A549 (cell line): ENCODE data around the gene TRIM2. TPM values are rescaled to one million over a fixed set of nuclear protein-coding genes. Genes with fewer than 3 reads are reported as not detected.

Experiments
- ATAC-seq, 2 experiments: fragments of 200-7000 bp in 1 of 2; fragments of >200 bp in 1 of 2; cut with Nextera tagmentation in 1 of 2; cut with Tn5 transposase in 1 of 2; 3 replicates each; pipeline versions ENCODE4 v1.8.0 to v1.9.1; 2018 to 2020; ENCODE audit warnings: mild to moderate bottlenecking in 1 of 2, moderate library complexity in 1 of 2
- CTCF ChIA-PET: fragments of 300-600 bp; sonication (Branson Sonifier 250); formaldehyde crosslinking; extraction: SDS; loops from one replicate; lab custom pipeline; 2021; ENCODE audit warnings: antibody characterized with exemption, inconsistent platforms; lab: Yijun Ruan, JAX
- POLR2A ChIA-PET: fragments of 350-600 bp; formaldehyde crosslinking; extraction: SDS; loops from one replicate; lab custom pipeline; 2021; ENCODE audit warnings: antibody characterized with exemption, inconsistent platforms; lab: Yijun Ruan, JAX
- DNase-seq, 2 experiments: peaks; one replicate each; pipeline versions ENCODE4 v3.0.0 to v3.0.0-alpha.2; 2011 to 2016; ENCODE audit warnings: low read depth in 1 of 2, low spot score in 1 of 2
- FAIRE-seq: peaks from 2 replicates; lab custom pipeline; 2011; peaks lifted over from hg19 to GRCh38; lab: Jason Lieb, UNC
- H3K27ac ChIP-seq, 2 experiments: fragments of >200 bp; sonication (Bioruptor Twin); formaldehyde crosslinking; 3 replicates each; pipeline ENCODE4 v1.5.1; 2016 to 2017
- H3K4me1 ChIP-seq: fragments of >200 bp; sonication (Bioruptor Twin); formaldehyde crosslinking; 3 replicates; pipeline ENCODE4 v1.6.1; 2016
- H3K4me2 ChIP-seq: fragments of >200 bp; sonication (Bioruptor Twin); formaldehyde crosslinking; 3 replicates; pipeline ENCODE4 v1.6.1; 2016
- H3K4me3 ChIP-seq: fragments of >200 bp; sonication (Bioruptor Twin); formaldehyde crosslinking; 3 replicates; pipeline ENCODE4 v1.5.1; 2016
- H3K9me3 ChIP-seq: fragments of >200 bp; sonication (Bioruptor Twin); formaldehyde crosslinking; 3 replicates; pipeline ENCODE4 v1.6.1; 2016
- CBX8 ChIP-seq: fragments of 200-600 bp; sonication (generic); IDR thresholded peaks from 2 replicates; pipeline ENCODE4 v1.6.1; 2016
- EP300 ChIP-seq, 2 experiments: fragments of >200 bp; sonication (Bioruptor Twin); formaldehyde crosslinking; IDR thresholded peaks; 2 replicates in 1 of 2; 3 replicates in 1 of 2; pipeline ENCODE4 v1.6.1; 2016 to 2017
- HEYL ChIP-seq: fragments of 250-450 bp; sonication (Bioruptor Pico); IDR thresholded peaks from 2 replicates; pipeline ENCODE4 v1.8.0; 2021; ENCODE audit warnings: mild to moderate bottlenecking, moderate library complexity
- HOXB13 ChIP-seq: fragments of 250-450 bp; sonication (Bioruptor Pico); IDR thresholded peaks from 2 replicates; pipeline ENCODE4 v1.5.0; 2020; ENCODE audit warnings: low read depth, mild to moderate bottlenecking, moderate library complexity
- JUNB ChIP-seq: fragments of >200 bp; sonication (Bioruptor Twin); formaldehyde crosslinking; IDR thresholded peaks from 2 replicates; pipeline ENCODE4 v1.6.1; 2016
- KDM1A ChIP-seq: fragments of 200-600 bp; sonication (generic); IDR thresholded peaks from 2 replicates; pipeline ENCODE4 v1.6.1; 2016; ENCODE audit warnings: low read depth, mild to moderate bottlenecking
- KDM5A ChIP-seq: fragments of 200-600 bp; sonication (generic); IDR thresholded peaks from 2 replicates; pipeline ENCODE4 v1.6.1; 2016; ENCODE audit warnings: antibody characterized with exemption, mild to moderate bottlenecking
- MAZ ChIP-seq: fragments of 150-350 bp; IDR thresholded peaks from 2 replicates; pipeline ENCODE4 v1.6.1; 2014; ENCODE audit warnings: antibody characterized with exemption, low read depth, low read length, borderline replicate concordance
- RARB ChIP-seq: fragments of 250-450 bp; sonication (Bioruptor Pico); IDR thresholded peaks from 2 replicates; pipeline ENCODE4 v1.8.0; 2021; ENCODE audit warnings: mild to moderate bottlenecking, moderate library complexity
- REST ChIP-seq: fragments of 200-600 bp; sonication (generic); IDR thresholded peaks from 2 replicates; pipeline ENCODE4 v1.6.1; 2016; ENCODE audit warnings: antibody characterized with exemption, mild to moderate bottlenecking, moderate library complexity
- RNF2 ChIP-seq: fragments of 200-600 bp; sonication (generic); IDR thresholded peaks from 2 replicates; pipeline ENCODE4 v1.6.1; 2016; ENCODE audit warnings: low read depth, mild to moderate bottlenecking, antibody characterized with exemption, moderate library complexity, borderline replicate concordance
- SMC3 ChIP-seq: fragments of >200 bp; sonication (Bioruptor Twin); formaldehyde crosslinking; IDR thresholded peaks from 3 replicates; pipeline ENCODE4 v1.6.1; 2018; ENCODE audit warnings: inconsistent platforms
- SREBF2 ChIP-seq: fragments of 450-650 bp; IDR thresholded peaks from 2 replicates; pipeline ENCODE4 v1.6.1; 2014; ENCODE audit warnings: mild to moderate bottlenecking, moderate library complexity
- ZC3H11A ChIP-seq: fragments of 450-650 bp; IDR thresholded peaks from 2 replicates; pipeline ENCODE4 v1.6.1; 2014; ENCODE audit warnings: antibody characterized with exemption, mild to moderate bottlenecking
- ZNF302 ChIP-seq: fragments of 250-450 bp; sonication (Bioruptor Pico); IDR thresholded peaks from 2 replicates; pipeline ENCODE4 v1.9.0; 2021; ENCODE audit warnings: inconsistent platforms, mild to moderate bottlenecking, moderate library complexity
- WGBS: methylation state at CpG from one replicate; pipeline ENCODE4 v1.1.6; 2017; ENCODE audit errors: missing lambda C conversion rate; 5-methylcytosine and 5-hydroxymethylcytosine counted together
- polyA plus RNA-seq, 4 experiments: library from polyadenylated mRNA; depleted of rRNA in 3 of 4; stranded (reverse); fragments of >200 nt; fragmentation: RNase III in 1 of 4; extraction: RNeasy Plus Mini Kit Qiagen cat#74134 plus additional on column Dnase treatment in 1 of 4; gene quantifications; 2 replicates in 3 of 4; 3 replicates in 1 of 4; pipeline ENCODE4 v1.2.3, GENCODE V29; 2011 to 2017
- TF ChIP-seq, protein P1 (sequence below): fragments of >200 bp; sonication (Bioruptor Twin); formaldehyde crosslinking; IDR thresholded peaks from 3 replicates; pipeline ENCODE4 v1.5.1; 2016
- TF ChIP-seq, protein P2 (sequence below): fragments of >200 bp; sonication (Bioruptor Twin); formaldehyde crosslinking; IDR thresholded peaks from 2 replicates; pipeline ENCODE4 v1.6.1; 2016
- TF ChIP-seq, protein P3 (sequence below): fragments of 250-450 bp; sonication (Bioruptor Pico); IDR thresholded peaks from 2 replicates; pipeline ENCODE4 v1.5.0; 2020; ENCODE audit warnings: low read depth, mild to moderate bottlenecking, moderate library complexity

TRIM2 gene
- polyA plus RNA-seq, 2 of the 4 experiments (the other 2 are of a cell fraction): 0.92 to 1.4 TPM

DNA sequence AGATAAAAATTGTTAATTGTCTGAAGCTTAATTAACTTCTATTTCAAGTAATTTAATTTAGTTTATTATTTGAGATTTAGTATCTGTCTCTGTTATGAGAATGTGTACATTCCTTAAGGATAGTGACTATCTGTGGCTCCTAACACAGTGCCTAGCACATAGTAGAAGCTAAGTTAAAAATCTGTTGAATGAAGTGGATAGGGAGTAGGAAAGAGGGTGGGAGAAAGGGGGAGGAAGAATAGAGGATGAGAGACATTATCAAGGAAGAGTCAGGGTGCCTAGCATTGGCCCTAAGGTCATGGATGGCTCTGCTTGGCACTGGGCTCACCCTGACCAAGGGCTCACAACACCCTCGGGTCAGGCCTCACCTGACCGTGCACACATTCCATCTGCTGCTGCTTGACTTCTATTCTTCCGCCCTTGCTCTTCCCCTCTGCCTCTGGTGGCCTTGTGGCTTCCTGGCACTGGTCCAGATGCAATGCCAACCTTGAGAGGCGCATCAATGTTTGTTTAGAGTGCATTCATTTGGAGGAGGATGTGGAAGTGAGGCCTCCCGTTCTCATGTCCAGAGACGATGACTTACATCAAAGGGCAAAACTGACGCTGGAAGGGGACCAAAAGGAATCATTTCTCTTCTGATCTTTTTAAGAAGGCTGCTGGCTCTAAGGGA is 42.3 kb downstream of the TRIM2 start:
- Histone ChIP-seq H3K27ac (no peak overlapping the region), H3K4me2 (no peak overlapping the region), H3K4me3 (no peak overlapping the region), H3K4me1 (peaks cover 15% of the 10 kb centered on the region; the same call in 2 of the 3 replicates), H3K9me3 (no peaks in the 10 kb centered on the region)
- TF ChIP-seq HOXB13 (CRISPR knock-in tag): no peak
- TF ChIP-seq SMC3: no peak
- TF ChIP-seq, protein P1, sequence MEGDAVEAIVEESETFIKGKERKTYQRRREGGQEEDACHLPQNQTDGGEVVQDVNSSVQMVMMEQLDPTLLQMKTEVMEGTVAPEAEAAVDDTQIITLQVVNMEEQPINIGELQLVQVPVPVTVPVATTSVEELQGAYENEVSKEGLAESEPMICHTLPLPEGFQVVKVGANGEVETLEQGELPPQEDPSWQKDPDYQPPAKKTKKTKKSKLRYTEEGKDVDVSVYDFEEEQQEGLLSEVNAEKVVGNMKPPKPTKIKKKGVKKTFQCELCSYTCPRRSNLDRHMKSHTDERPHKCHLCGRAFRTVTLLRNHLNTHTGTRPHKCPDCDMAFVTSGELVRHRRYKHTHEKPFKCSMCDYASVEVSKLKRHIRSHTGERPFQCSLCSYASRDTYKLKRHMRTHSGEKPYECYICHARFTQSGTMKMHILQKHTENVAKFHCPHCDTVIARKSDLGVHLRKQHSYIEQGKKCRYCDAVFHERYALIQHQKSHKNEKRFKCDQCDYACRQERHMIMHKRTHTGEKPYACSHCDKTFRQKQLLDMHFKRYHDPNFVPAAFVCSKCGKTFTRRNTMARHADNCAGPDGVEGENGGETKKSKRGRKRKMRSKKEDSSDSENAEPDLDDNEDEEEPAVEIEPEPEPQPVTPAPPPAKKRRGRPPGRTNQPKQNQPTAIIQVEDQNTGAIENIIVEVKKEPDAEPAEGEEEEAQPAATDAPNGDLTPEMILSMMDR: no peak
- no peak for TF ChIP-seq SREBF2
- TF ChIP-seq KDM5A: no peak
- TF ChIP-seq, protein P2, sequence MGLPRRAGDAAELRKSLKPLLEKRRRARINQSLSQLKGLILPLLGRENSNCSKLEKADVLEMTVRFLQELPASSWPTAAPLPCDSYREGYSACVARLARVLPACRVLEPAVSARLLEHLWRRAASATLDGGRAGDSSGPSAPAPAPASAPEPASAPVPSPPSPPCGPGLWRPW: no peak
- POLR2A ChIA-PET: no interaction called here
- WGBS: 60% methylated on average over 7 of the region's 7 CpGs
- CTCF ChIA-PET: no interaction called here
- ATAC-seq (no peak), DNase-seq (no peak), FAIRE-seq (no peak)

GRCh38 chr4:153247116-153247490 is 42.9 kb downstream of the TRIM2 start:
- DNase-seq (no peak), ATAC-seq (no peak), FAIRE-seq (no peak)
- no peaks in the 10 kb centered on the region for H3K9me3 ChIP-seq
- ChIA-PET CTCF (no interaction called here), POLR2A (no interaction called here)
- no peak overlapping the region for H3K27ac ChIP-seq
- no peak overlapping the region for H3K4me2 ChIP-seq
- H3K4me1 ChIP-seq: peaks cover 12% of the 10 kb centered on the region; the same call in 2 of the 3 replicates
- TF ChIP-seq KDM1A (no peak), REST (no peak), ZC3H11A (no peak), MAZ (no peak), HEYL (CRISPR knock-in tag) (no peak), JUNB (no peak), KDM5A (no peak), SREBF2 (no peak), ZNF302 (CRISPR knock-in tag) (no peak), EP300 (IDR thresholded peaks at IDR 0.05) (no peak), RARB (CRISPR knock-in tag) (no peak), CBX8 (no peak), RNF2 (no peak)
- TF ChIP-seq, protein P3, sequence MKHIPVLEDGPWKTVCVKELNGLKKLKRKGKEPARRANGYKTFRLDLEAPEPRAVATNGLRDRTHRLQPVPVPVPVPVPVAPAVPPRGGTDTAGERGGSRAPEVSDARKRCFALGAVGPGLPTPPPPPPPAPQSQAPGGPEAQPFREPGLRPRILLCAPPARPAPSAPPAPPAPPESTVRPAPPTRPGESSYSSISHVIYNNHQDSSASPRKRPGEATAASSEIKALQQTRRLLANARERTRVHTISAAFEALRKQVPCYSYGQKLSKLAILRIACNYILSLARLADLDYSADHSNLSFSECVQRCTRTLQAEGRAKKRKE (CRISPR knock-in tag): no peak
- 77% methylated on average over 4 of the region's 6 CpGs for WGBS
- no peak overlapping the region for H3K4me3 ChIP-seq
